Vagina (tissue), 2 donors: ENCODE results near the gene BCL6.

Source experiments
- POLR2AphosphoS5 ChIP-seq, 2 donors: sonication (generic); formaldehyde crosslinking; IDR thresholded peaks; one replicate each; pipeline ENCODE4 v1.9.0; 2017; ENCODE audit warnings: antibody characterized with exemption in 2 of 2, mild to moderate bottlenecking in 2 of 2, low read depth in 1 of 2; ENCODE audit not compliant: insufficient read depth in 1 of 2
- TF ChIP-seq, protein P1 (sequence below), 3 experiments: fragments of 450-650 bp in 2 of 3; fragments of 200-600 bp in 1 of 3; sonication (generic) in 1 of 3; IDR thresholded peaks; one replicate each; pipeline ENCODE4 v1.5.1; 2017 to 2019; ENCODE audit warnings: antibody characterized with exemption in 3 of 3, mild to moderate bottlenecking in 2 of 3, moderate library complexity in 2 of 3

DNA sequence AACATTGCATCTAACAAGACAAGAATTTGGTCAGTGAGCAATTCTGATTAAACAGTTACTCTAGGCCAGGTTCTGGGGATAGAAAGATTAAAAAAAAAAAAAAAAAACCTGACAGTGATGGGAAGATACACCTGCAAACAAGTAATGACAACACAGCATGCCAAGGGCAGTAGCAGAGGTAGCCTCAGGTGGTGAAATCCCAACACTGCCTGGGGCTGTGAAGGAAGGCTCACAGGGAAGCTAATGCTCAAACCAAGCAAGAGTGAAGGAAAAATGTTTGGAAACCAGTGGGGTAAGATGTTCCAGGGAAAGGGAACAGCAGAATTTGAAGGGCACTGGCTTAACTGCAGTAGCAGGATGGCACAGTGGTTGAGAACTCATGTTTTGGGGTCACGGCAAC, 51.8 kb downstream of the BCL6 start:
- TF ChIP-seq, protein P1, sequence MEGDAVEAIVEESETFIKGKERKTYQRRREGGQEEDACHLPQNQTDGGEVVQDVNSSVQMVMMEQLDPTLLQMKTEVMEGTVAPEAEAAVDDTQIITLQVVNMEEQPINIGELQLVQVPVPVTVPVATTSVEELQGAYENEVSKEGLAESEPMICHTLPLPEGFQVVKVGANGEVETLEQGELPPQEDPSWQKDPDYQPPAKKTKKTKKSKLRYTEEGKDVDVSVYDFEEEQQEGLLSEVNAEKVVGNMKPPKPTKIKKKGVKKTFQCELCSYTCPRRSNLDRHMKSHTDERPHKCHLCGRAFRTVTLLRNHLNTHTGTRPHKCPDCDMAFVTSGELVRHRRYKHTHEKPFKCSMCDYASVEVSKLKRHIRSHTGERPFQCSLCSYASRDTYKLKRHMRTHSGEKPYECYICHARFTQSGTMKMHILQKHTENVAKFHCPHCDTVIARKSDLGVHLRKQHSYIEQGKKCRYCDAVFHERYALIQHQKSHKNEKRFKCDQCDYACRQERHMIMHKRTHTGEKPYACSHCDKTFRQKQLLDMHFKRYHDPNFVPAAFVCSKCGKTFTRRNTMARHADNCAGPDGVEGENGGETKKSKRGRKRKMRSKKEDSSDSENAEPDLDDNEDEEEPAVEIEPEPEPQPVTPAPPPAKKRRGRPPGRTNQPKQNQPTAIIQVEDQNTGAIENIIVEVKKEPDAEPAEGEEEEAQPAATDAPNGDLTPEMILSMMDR (IDR thresholded peaks at IDR 0.05), result no peak
- TF ChIP-seq POLR2AphosphoS5 (IDR thresholded peaks at IDR 0.05; ENCODE audit: insufficient read depth in 1 of 2, low read depth in 1 of 2), result no peak
